GM21423 (cell line): ENCODE data around the gene NF1.
"Not testable (repeated sequence)": the region's sequence is repeated elsewhere in the genome, so short reads cannot be mapped to it uniquely, and the experiment has no call there.

Experiments
- ATAC-seq: cut with Tn5 transposase; IDR thresholded peaks from one replicate; pipeline ENCODE4 v1.9.1; 2021; ENCODE audit warnings: mild to moderate bottlenecking, moderate library complexity; ENCODE audit not compliant: unreplicated experiment

The NF1 gene

DNA sequence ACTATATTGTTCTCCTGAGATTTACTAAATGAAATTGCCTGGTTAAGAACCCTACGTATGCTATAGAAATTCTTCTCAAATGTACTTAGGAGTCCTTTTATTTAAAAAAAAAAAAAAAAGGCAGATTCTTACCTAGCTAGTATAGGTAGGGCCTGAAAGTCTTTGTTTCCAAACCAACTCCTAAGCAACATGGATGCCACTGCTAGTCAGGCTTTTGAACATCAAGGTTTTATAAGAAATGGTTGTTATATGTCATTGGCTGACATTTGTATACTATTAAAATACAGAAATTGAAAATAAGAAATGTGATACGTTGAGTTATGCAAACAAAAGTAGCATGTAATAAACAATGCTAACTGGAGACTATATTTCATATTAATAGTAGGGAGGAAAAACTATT, 225.5 kb downstream of the NF1 start:
- no peak for ATAC-seq

DNA sequence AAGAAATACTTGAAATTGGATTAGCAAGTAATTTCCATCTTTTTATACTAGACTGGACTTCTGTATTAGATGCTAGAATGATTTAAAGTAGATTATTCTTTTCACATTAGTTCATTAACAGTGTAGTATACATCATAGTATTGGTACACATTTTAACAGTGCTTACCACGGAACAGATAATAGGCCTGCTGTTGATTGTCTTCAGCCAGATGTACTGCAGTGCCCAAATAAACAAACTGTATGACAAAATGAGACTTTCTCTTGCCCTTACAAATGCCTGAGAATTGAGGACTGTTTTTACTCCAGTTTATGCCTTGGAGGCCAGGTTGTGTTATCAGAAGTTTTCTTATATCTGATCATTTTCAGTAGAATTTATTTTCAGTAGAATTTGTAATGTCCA, 226.0 kb downstream of the NF1 start:
- ATAC-seq: no peak

DNA sequence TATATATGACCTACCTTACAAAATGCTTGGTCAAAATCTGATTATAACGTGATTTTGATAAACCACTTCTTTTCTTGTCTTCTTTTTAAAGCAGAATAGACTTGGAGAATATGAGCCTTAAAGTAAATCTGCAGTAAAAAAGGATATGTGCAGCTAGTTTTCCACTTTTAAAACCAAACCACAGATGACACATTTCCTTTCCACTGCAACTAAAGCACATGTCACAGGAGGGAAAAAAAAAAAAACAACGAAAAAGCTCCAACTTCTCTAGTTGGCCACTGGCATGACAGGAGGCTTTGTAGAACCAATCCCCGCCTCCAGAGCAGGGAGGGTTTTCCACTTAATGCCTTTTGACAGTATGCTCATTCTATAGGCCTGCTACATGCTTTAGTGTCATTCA, 226.7 kb downstream of the NF1 start, which contains the start of gene EVI2A:
Gene EVI2A, minus strand, starts transcription at position 142 of the 400 bp plus-strand sequence. CDS start 2,609 bp downstream, outside the sequence.
- ATAC-seq: no peak

DNA sequence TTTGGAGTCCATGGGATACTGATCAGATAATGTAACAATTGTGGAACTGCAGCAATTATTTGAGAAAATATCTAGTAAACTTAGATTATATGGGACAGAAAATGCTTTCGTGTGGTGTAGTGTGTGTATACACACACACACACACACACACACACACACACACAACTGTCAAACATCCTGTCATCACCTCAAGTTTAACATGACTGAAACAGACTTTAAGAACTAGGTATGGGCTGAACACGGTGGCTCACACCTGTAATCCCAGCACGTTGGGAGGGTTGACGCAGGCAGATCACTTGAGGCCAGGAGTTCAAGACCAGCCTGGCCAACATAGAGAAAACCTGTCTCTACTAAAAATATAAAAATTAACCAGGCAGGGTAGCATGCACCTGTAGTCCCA, 227.2 kb downstream of the NF1 start:
- ATAC-seq: no peak

DNA sequence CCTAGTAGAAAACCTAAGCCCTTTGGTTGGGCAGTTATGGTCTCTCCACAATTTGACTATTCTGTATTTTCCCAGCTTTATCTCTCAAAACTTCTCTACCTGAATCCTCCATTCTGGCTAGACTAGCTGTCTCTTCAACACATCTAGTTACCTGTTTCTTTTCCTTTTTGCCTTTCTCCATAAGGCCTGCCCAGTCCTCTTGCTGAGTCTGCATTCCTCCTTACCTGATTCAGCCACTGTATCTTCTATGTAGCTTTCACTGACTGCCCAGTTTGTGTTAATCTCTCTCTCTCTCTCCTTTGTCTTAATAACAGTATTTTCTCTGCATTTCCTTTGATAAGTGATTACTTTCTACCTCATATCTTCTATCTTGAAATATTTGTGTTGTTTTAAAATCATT, 228.8 kb downstream of the NF1 start:
- no peak for ATAC-seq

DNA sequence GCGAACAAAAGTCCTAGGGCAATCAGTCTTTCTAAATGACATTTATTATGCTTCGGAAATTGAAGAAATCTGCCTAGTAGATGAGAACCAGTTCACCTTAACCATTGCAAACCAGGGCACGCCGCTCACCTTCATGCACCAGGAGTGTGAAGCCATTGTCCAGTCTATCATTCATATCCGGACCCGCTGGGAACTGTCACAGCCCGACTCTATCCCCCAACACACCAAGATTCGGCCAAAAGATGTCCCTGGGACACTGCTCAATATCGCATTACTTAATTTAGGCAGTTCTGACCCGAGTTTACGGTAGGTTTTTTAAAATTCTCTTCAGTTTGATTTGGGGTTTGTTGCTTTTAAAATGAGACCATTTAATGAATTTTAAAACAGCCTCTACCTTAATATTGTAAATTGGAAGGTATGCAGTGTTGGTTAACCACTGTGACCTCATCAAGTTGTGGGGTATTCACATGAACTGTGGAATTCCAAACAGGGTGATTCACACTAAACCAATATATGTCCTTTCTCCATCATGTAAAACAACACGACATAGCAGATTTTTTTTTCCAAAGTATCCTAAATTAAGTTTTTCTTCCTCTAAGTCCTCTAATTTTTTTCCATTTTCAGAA, 232.9 kb downstream of the NF1 start:
- no peak for ATAC-seq

DNA sequence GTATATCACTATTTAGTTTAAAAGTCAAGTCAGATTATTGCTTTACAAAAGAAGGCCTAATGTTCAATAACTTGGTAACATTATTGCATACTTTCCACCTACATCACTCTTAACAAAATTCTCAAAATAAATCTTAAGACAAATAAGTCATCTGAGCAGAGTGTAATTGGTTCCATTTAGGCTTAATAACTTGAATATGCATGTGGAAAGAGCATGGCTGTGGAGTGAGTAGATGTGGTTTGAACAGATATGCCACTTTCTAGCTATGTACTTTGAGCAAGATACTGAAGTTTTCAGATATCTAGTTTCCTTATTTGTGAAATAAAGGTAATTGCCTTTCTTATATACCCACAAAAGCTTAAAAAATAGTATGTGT, 233.4 kb downstream of the NF1 start:
- no peak for ATAC-seq

DNA sequence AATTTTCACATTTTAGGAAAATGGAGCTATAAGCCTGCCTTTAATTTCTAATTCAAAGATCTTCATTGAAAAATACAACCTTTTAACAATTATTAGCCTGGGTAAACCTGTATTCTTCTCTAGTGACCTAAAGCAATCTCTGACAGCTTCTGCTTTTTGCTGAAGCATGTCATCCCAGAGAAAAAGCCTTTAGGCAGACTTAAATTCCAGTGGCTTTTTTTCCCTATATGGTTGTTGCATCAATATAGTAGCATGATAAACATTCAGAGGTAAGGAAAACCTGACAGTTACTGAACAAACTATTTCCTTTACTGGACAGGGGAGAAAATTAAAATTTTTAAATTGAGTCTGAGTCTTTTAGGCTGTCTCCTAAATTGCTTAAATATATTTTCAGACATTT, 234.4 kb downstream of the NF1 start:
- no peak for ATAC-seq

DNA sequence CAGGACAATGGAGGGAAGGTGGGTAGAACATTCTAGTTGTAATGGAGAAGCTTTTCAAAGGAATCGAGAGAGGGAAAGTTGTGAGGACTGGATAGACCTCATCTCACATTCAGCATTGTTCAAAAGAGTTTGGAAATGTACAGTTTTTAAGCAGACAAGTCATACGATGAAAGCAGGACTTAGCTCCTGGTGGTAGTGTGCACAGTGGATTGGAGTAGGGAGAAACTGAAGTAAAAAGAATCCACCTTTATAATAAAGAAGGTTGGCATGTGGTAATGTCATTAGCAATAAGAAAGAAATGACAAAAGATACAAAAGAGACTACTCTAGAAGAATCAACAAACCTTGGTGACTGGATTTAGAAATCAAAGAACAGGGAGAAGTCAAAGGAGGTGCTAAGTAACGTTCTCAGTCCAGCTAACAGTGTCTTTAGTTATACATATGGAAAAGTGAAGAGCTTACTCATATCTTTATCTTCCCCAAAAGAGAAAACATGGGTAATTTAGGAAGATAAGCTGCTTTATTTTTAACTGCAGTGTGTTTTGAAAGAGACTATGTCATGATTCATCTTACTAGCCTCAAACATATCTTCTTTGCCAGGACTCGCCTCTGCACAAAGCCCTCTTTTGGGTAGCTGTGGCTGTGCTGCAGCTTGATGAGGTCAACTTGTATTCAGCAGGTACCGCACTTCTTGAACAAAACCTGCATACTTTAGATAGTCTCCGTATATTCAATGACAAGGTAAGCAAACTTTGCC, 245.3 kb downstream of the NF1 start:
- no peak for ATAC-seq

DNA sequence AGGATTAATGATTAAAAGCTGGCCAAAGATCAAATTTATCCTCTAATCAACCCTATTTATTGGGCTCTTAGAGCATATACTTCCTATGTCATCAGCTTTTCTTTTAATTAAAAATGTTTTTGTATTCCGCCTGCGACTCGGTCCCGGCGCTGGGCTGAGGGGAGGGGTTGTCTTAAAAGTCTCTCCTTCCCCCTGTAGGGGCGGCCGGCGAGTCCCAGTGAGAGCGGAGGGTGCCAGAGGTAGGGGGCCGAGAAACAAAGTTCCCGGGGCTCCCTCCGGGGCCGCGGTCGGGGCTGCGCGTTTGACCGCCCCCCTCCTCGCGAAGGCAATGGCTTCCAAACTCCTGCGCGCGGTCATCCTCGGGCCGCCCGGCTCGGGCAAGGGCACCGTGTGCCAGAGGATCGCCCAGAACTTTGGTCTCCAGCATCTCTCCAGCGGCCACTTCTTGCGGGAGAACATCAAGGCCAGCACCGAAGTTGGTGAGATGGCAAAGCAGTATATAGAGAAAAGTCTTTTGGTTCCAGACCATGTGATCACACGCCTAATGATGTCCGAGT, 250.5 kb downstream of the NF1 start:
- ATAC-seq: not testable (repeated sequence)

DNA sequence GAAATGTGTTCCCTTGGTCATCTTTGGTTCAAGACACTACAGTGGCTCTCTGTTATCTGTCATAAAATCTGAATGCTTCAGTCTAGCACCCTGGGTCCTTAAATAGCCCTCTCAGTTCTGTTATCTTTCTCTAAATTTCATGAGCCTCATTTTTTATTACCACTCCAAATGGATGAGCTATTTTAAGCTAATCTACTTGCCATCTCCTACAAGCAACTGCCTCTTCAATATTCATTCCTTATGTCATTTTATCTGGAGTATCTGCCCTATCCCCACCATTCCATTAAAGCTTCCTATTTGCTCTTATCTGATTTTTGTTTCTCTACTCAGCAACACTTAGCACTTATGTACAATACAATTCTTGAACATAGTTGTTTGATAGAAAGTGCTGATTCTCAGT, 254.7 kb downstream of the NF1 start:
- no peak for ATAC-seq

DNA sequence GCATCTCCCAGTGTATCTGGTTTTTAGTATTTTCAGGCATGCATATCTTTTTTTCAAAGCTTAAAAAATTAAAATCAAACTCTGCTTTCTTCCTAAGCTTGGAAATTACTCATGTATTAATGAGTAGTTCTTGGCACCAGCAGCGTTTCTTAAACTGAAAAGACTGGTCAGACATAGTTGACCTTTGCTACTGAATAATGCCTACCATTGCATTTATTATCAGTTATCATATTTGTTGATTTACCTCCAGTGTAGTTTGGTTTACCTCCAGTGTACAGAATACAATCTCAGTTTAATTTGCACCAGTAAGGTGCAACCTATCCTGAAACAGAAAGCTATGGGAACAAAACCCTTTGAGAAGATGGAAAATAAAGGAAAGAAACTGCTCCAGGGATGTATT, 261.2 kb downstream of the NF1 start:
- no peak for ATAC-seq

DNA sequence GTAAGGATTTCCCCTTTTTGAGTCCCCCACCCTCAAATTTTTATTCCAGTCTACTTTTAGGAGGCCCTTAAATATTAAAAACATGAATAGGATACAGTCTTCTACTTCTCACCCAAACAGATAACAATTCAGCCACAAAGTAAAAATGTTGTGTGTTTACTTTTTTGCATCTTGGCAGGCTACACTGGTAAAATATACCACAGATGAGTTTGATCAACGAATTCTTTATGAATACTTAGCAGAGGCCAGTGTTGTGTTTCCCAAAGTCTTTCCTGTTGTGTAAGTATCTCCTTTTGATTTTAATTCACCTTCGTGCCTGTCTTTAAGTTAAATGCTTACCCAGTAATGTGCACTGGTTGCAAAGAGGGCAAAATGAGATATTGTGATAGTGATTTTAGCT, 262.3 kb downstream of the NF1 start:
- ATAC-seq: no peak

DNA sequence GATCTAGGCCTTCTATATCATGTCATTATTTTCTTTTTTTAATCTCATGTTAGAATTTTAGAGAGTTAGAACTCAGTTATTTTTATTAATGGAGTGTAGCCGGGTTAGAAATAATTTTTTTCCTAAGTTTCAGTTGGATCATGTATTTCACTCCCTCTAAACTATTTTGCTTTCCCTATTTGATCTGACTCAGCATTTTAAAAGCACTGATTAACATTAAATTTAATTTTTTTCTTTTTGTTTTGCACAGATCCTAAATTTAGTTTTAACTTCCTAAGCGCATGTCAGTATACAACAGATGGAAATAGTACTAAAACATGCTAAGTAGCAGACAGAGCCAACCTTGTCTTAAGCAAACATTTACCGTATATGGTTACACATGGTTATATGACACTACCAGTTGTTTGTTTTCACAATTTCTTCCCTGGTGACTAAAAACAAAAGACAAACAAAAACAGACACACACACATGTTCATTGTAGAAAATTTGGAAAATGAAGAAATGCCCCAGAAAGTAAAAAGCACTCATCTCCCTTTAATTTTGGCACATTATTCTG, 263.1 kb downstream of the NF1 start:
- no peak for ATAC-seq

DNA sequence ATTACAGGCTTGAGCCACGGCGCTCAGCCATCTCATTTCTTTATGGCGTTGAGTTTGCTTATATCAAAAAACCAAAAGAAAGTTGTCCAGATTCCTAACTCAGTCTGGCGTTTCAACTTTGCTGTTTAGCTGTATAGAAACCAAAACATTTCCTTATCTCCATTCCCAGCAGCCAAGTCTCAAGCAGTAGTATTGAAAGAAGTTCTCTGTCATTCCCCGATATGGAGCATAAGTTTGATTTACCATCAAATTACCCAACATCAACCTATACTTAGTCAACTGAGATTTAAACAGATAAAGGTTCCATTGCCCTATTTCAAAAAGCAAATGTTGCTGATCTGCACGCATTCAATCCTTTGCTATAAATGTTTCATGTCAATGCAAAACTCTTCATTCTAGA, 269.2 kb downstream of the NF1 start:
- ATAC-seq: no peak

DNA sequence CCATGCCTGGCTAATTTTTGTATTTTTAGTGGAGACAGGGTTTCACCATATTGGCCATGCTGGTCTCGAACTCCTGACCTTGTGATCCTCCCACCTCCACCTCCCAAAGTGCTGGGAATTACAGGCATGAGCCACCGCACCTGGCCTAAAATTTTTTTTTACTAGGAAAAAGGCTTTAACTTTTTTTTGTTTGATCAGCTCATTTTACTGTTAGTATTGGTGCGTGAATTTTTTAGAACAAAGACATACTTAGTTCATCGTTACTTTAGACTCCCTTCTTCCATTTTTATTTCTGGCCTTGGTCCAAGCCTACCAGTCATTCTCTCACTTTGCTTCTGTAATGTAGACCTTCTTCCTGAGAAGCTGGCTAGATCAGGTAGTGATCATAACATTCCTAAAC, 271.3 kb downstream of the NF1 start:
- ATAC-seq: no peak

DNA sequence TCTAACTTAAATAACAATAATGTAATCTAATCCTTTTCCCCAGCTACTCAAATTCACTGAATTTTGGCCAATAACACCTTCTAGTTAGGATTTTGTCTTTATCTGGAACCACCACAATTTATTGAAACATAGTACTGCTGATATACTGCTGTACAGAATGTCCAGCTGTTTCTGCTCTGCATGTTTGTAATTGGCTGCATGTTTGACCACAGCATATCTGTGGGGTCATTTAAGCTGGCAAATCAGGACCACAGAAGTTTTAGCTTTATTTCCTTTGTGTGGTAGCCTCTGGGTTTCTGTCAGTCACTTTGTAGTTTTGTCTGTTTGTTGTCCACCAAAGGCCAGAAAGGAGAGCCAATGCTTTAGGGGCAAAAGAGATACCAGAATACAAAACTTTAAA, 274.5 kb downstream of the NF1 start:
- no peak for ATAC-seq

DNA sequence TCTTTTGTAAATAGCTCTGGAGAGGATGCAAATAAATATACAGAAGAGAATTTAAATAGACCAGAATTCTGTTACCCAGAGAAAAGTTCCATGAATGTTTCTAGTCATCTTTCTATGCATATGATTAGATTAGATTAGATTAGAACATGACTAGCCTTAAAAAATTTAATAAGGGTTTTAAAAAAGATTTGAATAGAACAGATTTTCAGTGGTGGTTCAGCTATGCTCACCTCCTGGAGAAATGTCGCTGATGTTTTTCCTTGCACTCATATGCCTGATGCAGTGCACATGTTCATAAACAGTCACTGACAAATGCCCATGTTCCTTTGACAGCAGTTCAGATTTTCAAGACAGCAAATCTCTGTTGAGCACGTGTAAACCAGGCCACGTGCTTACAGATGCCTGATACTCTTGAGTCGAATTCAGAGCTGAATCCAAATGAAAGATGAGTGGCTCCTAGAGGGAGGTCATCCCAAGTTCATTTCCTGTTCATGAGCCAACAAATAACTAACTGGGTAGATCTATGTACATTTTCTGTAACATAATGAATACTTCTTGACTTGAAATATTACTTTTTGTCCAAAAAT, 276.8 kb downstream of the NF1 start:
- no peak for ATAC-seq

DNA sequence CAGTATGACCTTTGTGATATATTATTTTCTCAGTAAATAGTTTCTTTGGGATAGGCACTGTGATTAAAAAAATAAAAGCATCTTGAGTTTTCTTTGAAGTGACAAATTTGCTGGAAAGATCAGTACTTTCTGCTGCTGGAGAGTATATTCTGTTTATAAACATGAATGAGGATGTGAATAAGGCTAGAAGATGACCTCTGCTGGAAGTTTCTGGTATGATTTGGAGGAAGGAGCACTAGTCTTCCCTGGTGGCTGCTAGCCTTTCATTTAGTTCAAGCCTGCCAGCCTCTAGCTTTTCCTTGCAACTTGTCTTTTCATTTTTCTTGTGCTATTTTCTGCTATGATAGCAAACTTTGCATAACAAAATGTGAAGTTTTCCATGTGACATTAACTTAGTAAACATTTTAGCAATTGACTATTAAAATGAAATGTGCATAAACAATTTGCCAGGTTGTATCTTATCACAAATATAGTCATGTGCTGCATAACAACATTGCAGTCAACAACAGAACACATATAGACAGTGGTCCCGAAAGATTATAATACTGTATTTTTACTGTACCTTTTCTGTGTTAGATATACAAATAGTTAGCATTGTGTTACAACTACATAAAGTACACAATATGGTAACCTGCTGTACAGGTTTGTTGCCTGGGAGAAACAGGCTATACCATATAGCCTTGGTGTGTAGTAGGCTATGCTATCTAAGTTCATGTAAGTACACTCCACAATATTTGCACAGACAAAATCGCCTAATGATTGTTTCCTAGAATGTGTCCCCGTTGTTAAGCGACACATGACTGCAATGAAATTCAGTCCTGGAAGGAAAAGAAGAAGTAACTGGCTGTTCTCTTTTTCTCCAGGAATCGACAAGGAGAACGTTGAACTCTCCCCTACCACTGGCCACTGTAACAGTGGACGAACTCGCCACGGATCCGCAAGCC, 278.6 kb downstream of the NF1 start:
- peak; percentile 52 for ATAC-seq

DNA sequence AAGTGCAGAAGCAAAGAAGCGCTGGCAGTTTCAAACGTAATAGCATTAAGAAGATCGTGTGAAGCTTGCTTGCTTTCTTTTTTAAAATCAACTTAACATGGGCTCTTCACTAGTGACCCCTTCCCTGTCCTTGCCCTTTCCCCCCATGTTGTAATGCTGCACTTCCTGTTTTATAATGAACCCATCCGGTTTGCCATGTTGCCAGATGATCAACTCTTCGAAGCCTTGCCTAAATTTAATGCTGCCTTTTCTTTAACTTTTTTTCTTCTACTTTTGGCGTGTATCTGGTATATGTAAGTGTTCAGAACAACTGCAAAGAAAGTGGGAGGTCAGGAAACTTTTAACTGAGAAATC, 279.3 kb downstream of the NF1 start:
- no peak for ATAC-seq

DNA sequence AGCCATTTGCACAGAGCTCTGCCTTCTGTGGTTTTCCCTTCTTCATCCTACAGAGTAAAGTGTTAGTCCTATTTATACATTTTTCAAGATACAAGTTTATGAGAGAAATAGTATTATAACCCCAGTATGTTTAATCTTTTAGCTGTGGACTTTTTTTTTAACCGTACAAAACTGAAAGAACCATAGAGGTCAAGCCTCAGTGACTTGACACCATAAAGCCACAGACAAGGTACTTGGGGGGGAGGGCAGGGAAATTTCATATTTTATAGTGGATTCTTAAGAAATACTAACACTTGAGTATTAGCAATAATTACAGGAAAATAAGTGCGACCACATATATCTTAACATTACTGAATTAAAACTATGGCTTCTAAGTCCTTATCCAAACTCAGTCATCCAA, 279.7 kb downstream of the NF1 start:
- no peak for ATAC-seq
